Activated T-helper 2 cell treated with anti-CD3 and anti-CD28 coated beads, Interferon-gamma antibody, Interleukin-2, Interleukin-4, amounts not matched to agents 10 μg/mL and 5 μg/mL and 100 μg/mL, durations not matched to agents 14 hours and 24 hours and 36 hours (primary cell): ENCODE results near the gene ARPC5. TPM values are rescaled to one million over a fixed set of nuclear protein-coding genes. Genes with fewer than 3 reads are reported as not detected.
"Not testable (repeated sequence)": the region's sequence is repeated elsewhere in the genome, so short reads cannot be mapped to it uniquely, and the experiment has no call there.

Experiments
- DNase-seq: peaks from one replicate; pipeline ENCODE4 v3.0.0; 2021; ENCODE audit warnings: low spot score
- H3K27ac Mint-ChIP-seq: one replicate; pipeline ENCODE4 v1.8.0; 2021; ENCODE audit warnings: mixed read lengths
- H3K27me3 Mint-ChIP-seq: one replicate; pipeline ENCODE4 v1.8.0; 2021; ENCODE audit warnings: low read depth, mixed read lengths
- H3K36me3 Mint-ChIP-seq: one replicate; pipeline ENCODE4 v1.8.0; 2021; ENCODE audit warnings: low read depth, mixed read lengths
- H3K4me1 Mint-ChIP-seq: one replicate; pipeline ENCODE4 v1.8.0; 2021; ENCODE audit warnings: low read depth, mixed read lengths
- H3K4me3 Mint-ChIP-seq: one replicate; pipeline ENCODE4 v1.8.0; 2021; ENCODE audit warnings: low read depth, mild to moderate bottlenecking, moderate library complexity, mixed read lengths
- H3K9me3 Mint-ChIP-seq: one replicate; pipeline ENCODE4 v1.8.0; 2021; ENCODE audit warnings: mixed read lengths
- intact Hi-C: fragments of 100-400 bp; cut with micrococcal nuclease; formaldehyde crosslinking; loops from one replicate; pipeline ENCODE4 v1.15.1; 2023
- total RNA-seq: library from RNA; stranded (reverse); gene quantifications from 2 replicates; pipeline ENCODE4 v1.2.3, GENCODE V29; 2022

ARPC5 gene
- total RNA-seq, 1 donor from 2014 or later = 169 TPM

DNA sequence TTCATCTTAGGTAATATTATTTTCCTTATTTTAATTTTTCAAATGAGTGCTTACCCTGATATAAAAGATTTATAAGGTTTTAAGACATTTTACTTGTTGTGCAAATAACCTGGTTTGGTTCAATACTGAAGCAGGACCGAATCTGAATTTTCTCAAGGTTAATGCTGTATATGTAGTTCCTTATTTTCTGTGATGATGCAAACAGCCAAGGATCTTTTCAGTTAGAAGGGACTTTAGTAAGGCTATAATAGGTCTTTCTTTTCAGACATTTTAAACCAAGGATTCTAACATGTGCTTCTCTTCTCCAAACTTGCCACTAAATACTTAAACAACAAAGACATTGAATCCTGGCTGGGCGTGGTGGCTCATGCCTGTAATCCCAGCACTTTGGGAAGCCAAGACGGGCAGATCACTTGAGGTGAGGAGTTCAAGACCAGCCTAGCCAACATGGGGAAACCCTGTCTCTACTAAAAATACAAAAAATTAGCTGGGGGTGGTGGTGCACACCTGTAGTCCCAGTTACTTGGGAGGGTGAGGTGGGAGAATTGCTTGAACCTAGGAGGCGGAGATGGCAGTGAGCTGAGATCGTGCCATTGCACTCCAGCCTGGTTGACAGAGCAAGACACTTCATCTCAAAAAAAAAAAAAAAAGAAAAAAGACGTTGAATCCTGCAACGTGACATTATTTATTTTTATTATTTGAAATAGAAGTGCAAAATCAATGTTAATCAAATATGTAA lies 3.2 kb upstream of the ARPC5 start:
- Mint-ChIP-seq H3K27ac (no peak overlapping the region), H3K36me3 (peaks cover 7% of the 10 kb centered on the region), H3K9me3 (no peaks in the 10 kb centered on the region), H3K4me3 (no peak overlapping the region), H3K4me1 (peaks cover 14% of the 10 kb centered on the region), H3K27me3 (peaks cover 14% of the 10 kb centered on the region)
- DNase-seq = no peak
- intact Hi-C loops = loop anchor here (5.0 to 10.0 kb wide), 5 partner anchors 396 to 1116 kb away; partner anchors contain the start of genes COLGALT2, EDEM3 and TSEN15

DNA sequence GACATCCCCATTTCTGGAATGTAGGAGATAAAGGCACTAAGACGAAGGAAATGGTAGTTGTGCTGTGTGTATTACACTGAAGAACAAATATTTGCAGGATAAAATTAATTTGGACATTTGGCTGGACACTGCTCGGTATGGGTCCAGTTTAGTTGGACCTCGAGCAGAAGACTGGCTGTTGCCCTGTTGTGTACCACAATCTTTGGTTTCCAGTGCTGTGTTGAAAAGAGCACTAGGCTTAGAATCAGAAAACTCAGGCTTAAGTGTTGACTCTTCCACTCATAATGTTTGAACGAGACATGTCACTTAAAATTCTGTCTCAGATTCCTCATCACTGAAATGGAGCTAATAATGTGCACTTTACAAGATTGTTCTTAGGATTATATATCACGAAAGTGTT lies 1.2 kb upstream of the ARPC5 start:
- DNase-seq = no peak
- H3K4me3 Mint-ChIP-seq = peak overlapping the region; percentile 100
- peaks cover 22% of the 10 kb centered on the region for H3K36me3 Mint-ChIP-seq
- peaks cover 29% of the 10 kb centered on the region for H3K4me1 Mint-ChIP-seq
- H3K9me3 Mint-ChIP-seq = no peaks in the 10 kb centered on the region
- intact Hi-C loops = loop anchor here (1.0 to 10.0 kb wide), 6 partner anchors 280 to 1118 kb away; partner anchors contain the start of genes COLGALT2, EDEM3 and TSEN15
- H3K27ac Mint-ChIP-seq = no peak overlapping the region
- peaks cover 14% of the 10 kb centered on the region for H3K27me3 Mint-ChIP-seq

DNA sequence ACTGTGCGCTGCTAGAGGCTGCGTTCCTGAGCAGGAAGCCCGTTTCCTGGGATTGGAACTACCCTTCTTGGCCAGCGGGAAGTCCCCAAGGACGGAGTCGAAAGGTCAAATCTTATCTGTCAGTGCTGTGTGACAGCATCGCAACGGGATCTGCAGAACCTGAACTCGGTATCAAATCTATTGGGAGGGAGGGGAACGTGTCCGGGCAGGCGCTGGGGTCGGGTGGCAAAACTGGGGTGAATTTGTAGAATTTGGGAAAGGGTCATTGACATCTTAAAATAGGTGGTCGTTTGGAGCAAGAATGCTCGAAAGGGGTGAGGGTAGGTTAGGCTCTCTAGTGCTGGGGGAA lies 725 bp upstream of the ARPC5 start:
- H3K27me3 Mint-ChIP-seq = peaks cover 11% of the 10 kb centered on the region
- DNase-seq = no peak
- H3K9me3 Mint-ChIP-seq = no peaks in the 10 kb centered on the region
- H3K4me1 Mint-ChIP-seq = peaks cover 31% of the 10 kb centered on the region
- H3K27ac Mint-ChIP-seq = peak overlapping the region; percentile 100
- H3K36me3 Mint-ChIP-seq = peaks cover 24% of the 10 kb centered on the region
- intact Hi-C loops = loop anchor here (1.0 to 10.0 kb wide), 6 partner anchors 280 to 1118 kb away; partner anchors contain the start of genes COLGALT2, EDEM3 and TSEN15
- peak overlapping the region; percentile 100 for H3K4me3 Mint-ChIP-seq

DNA sequence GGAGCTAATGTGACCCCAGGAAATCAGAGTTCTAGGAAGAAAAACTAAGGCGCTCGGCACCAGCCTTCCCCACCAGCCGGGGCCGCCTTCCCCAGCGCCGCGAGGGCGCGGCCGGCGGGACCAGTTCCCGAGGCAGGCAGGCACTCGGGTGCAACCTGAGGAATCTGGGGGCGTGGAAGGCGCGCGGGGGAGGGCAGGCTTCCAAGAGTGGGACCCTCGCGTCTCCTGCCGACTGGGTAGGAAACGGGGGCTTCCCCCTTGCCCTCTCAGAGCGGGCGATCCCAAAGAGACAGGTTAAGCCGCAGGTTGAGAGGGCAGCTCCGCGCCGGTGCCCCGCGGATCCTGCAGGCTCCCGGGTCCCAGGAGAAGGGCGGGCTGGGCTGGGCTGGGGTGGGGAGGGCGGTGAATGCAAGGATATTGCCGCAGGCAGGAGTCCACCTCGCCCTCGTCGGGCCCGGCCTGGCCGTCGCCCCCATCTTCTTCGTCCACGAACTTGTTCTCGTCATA lies 431 bp downstream of the ARPC5 start:
- Mint-ChIP-seq H3K27ac (peak overlapping the region; percentile 100), H3K36me3 (peaks cover 33% of the 10 kb centered on the region), H3K27me3 (peaks cover 11% of the 10 kb centered on the region), H3K9me3 (no peaks in the 10 kb centered on the region), H3K4me1 (peaks cover 39% of the 10 kb centered on the region), H3K4me3 (peak overlapping the region; percentile 100)
- peak; percentile 38 for DNase-seq
- intact Hi-C loops = loop anchor here (1.0 to 10.0 kb wide), 9 partner anchors 164 to 1120 kb away; partner anchors contain the start of genes C1orf21, COLGALT2, EDEM3 and TSEN15

DNA sequence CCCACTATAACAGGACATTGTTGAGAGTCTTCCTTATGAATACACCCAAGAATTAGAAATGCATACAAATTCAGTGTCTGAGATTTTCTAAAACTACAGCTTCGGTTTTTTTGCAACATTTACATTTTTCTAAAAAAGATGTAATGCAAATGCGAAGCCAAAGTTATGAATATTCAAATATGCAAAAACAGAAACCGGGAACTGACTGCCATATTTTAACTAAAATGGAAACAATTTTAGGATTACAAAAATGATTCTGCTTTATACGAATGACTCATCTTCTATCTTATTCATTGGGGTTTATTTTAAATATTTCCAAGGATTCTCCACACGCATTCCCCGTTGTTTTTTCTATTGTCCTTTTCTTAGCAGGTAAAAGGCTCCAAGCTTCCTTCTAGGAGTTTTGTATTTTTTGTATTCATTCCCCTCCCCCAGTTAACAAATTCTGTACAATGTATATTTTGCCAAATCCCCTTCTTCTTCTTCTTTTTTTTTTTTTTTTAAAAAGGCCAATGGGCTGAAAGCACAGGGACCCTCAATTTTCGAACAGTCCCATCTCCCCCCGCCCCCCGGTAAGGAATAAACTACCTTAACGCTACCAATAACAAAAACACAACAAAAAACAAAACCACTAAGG lies 1.0 kb downstream of the ARPC5 start:
- DNase-seq = no peak
- Mint-ChIP-seq H3K4me3 (peak overlapping the region; percentile 100), H3K4me1 (peaks cover 41% of the 10 kb centered on the region), H3K27ac (peak overlapping the region; percentile 93), H3K36me3 (peaks cover 36% of the 10 kb centered on the region), H3K9me3 (no peaks in the 10 kb centered on the region), H3K27me3 (peaks cover 8% of the 10 kb centered on the region)
- intact Hi-C loops = loop anchor here (1.0 to 10.0 kb wide), 9 partner anchors 163 to 1120 kb away; partner anchors contain the start of genes C1orf21, COLGALT2, EDEM3 and TSEN15

DNA sequence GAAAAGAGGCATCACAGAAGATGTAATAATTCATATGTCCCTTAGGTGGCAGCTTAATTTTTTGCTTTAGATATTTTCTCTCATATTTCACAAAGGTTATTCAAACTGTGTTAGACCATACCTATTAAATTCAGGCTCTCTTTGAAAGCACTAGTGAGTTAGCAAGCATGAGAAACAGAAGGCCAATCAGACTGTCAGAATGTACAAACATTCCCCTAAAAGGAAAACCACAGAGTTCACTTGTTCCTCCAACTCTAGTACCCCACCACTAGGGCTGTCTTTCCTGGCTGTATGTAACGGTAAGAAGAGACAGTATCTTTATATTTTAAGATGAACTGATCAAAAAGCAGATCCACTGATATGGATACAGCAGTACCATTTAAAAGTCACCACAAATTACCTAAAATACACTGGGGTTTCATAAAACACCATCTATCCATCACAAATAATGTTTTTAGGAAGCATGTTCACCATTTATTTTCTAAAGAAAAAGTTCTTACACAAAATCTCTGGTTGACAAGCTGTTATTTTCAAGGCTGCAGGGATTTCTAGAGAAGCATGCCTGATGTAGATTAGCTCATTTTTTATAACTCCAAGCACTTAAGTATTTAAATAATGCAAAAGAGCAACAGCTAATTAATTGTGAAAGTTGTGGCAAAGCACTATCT lies 1.8 kb downstream of the ARPC5 start:
- Mint-ChIP-seq H3K27ac (peak overlapping the region; percentile 93), H3K36me3 (peaks cover 43% of the 10 kb centered on the region), H3K27me3 (peaks cover 7% of the 10 kb centered on the region), H3K9me3 (no peaks in the 10 kb centered on the region), H3K4me1 (peaks cover 45% of the 10 kb centered on the region), H3K4me3 (peak overlapping the region; percentile 100)
- intact Hi-C loops = loop anchor here (1.0 to 10.0 kb wide), 8 partner anchors 18 to 1121 kb away; partner anchors contain the start of genes C1orf21, COLGALT2 and EDEM3
- DNase-seq = no peak

DNA sequence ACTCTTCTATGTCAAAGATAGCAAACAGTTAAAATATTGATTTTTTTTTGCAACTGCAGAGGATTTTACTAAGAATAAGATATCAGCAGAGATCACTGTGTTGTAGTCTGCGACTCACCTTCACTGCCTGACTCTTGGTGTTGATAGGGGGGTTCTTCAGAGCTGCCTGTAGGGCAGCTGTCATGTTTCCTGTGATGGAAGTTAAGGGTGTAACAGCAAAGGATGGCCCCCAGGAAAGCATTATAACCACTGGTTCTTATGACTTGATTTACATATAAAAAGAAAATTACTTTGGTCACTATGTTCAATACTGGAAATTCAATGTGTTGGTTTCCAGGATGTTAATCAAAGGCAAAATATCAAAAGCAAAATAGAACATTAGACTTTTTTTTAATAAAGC lies 2.6 kb downstream of the ARPC5 start:
- peaks cover 51% of the 10 kb centered on the region for H3K36me3 Mint-ChIP-seq
- H3K27me3 Mint-ChIP-seq = peaks cover 5% of the 10 kb centered on the region
- intact Hi-C loops = loop anchor here (1.0 to 10.0 kb wide), 5 partner anchors 19 to 1122 kb away; partner anchors contain the start of genes COLGALT2 and EDEM3
- H3K4me3 Mint-ChIP-seq = peak overlapping the region; percentile 100
- DNase-seq = no peak
- no peaks in the 10 kb centered on the region for H3K9me3 Mint-ChIP-seq
- peak overlapping the region; percentile 93 for H3K27ac Mint-ChIP-seq
- peaks cover 52% of the 10 kb centered on the region for H3K4me1 Mint-ChIP-seq

DNA sequence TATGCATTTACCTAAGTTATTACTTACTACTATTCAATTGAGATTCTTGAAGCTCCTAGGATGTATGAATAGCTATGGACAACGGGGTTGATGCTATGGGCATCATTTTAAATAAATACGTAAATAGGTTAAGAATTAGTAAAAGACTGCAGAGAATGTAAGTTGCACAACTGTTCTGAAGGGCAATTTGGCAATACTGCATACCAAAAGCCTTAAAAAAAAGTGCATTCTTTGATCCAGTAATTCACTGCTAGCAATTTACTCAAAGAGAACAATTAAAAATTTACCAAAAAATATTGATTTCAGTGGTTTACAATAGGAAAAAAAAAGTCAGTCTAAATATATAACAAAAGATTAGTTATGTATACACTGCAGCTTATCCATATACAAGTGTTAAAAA lies 3.5 kb downstream of the ARPC5 start:
- Mint-ChIP-seq H3K4me1 (peaks cover 50% of the 10 kb centered on the region), H3K27ac (no peak overlapping the region), H3K27me3 (peaks cover 3% of the 10 kb centered on the region), H3K36me3 (peaks cover 51% of the 10 kb centered on the region), H3K4me3 (peak overlapping the region; percentile 100), H3K9me3 (no peaks in the 10 kb centered on the region)
- no peak for DNase-seq
- intact Hi-C loops = loop anchor here (10.0 kb wide), 4 partner anchors 403 to 1123 kb away; partner anchors contain the start of genes COLGALT2 and EDEM3

DNA sequence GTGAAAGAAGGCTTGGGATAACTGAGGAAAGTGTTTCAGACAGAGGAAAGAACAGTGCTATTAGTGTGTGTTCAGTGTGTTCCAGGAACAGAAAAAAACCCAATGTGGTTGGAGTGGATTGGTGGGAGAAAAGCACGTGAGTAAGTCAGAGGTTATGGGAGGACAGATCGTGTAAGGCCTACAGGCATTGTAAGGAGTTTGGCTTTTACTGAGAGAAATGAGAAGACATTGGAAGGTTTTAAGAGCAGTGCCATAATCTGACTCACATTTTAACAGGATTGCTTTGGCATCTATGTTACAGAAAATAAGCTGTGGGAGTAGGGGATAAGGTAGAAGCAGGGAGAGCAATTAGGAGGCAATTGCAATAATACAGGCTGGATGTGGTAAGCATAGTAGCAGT lies 4.8 kb downstream of the ARPC5 start:
- H3K4me1 Mint-ChIP-seq = peaks cover 39% of the 10 kb centered on the region
- peak overlapping the region; percentile 38 for H3K27ac Mint-ChIP-seq
- no peaks in the 10 kb centered on the region for H3K27me3 Mint-ChIP-seq
- peaks cover 59% of the 10 kb centered on the region for H3K36me3 Mint-ChIP-seq
- peak overlapping the region; percentile 68 for H3K4me3 Mint-ChIP-seq
- no peak for DNase-seq
- H3K9me3 Mint-ChIP-seq = no peaks in the 10 kb centered on the region
- intact Hi-C loops = loop anchor here (10.0 kb wide), 4 partner anchors 404 to 1124 kb away; partner anchors contain the start of genes COLGALT2 and EDEM3

DNA sequence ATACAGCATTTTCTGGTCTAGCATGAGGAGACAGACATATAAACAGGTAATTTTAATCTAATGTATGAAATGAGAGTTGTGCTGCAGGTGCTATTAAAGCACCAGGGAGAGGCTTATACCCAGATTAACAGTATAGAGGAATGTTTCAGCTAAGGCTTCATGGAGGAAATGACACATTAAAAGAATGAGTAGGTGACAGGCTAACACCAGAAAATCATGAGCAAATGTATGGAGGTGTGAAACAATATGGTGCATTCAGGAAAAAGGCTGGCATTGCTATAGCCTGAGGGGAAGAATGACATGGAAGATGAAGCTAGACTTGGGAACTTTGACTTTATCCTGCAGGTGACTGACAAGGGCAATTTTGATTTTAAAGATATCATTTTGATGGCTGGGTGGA lies 7.0 kb downstream of the ARPC5 start:
- Mint-ChIP-seq H3K27ac (peak overlapping the region; percentile 67), H3K4me3 (no peak overlapping the region), H3K4me1 (peaks cover 40% of the 10 kb centered on the region), H3K36me3 (peaks cover 66% of the 10 kb centered on the region), H3K27me3 (no peaks in the 10 kb centered on the region), H3K9me3 (no peaks in the 10 kb centered on the region)
- DNase-seq = no peak
- intact Hi-C loops = loop anchor here (10.0 kb wide), 1 partner anchor 344 kb away; no protein-coding TSS in a partner anchor

DNA sequence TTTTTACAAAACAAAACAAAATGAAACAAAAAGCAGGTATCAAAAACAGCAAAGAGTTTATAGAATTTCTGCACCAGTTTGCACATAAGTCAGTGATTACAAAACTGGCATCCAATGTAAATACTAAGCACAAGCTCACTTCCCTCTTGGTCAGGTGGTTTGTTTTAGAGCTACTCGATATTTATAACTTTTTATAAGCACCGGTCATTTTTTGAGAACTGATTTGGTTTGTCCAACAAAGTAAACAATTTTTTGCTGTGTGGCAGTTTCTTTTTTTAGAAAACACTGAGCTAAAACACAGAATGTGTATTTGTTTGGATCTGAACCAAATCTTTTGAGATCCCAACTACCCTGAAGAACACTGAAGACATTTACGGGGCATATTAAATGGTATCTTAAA lies 9.3 kb downstream of the ARPC5 start:
- not testable (repeated sequence) for DNase-seq, H3K9me3 Mint-ChIP-seq, H3K4me3 Mint-ChIP-seq, H3K27ac Mint-ChIP-seq, H3K27me3 Mint-ChIP-seq
- H3K36me3 Mint-ChIP-seq = peaks cover 60% of the 10 kb centered on the region
- H3K4me1 Mint-ChIP-seq = peaks cover 32% of the 10 kb centered on the region
- intact Hi-C loops = loop anchor here (10.0 kb wide), 1 partner anchor 341 kb away; no protein-coding TSS in a partner anchor
